GM12878 (cell line): ENCODE measurements around the gene ARHGEF11. TPM values are rescaled to one million over a fixed set of nuclear protein-coding genes. Genes with fewer than 3 reads are reported as not detected.
A peak's percentile ranks its signal among the peaks of the same experiment; 100 is the strongest.

Experiments
- ATAC-seq: fragments of 200-7000 bp; cut with Tn5 transposase; 3 replicates; pipeline ENCODE4 v1.9.1; 2020; ENCODE audit warnings: mild to moderate bottlenecking, moderate library complexity
- BruUV-seq: library from RNA; stranded (reverse); fragments of 400-500 nt; replicated peaks from 2 replicates; lab custom pipeline; 2021; lab: Mats Ljungman, UMichigan
- CTCF ChIA-PET: fragments of 300-600 bp; sonication (Branson Sonifier 250); formaldehyde crosslinking; extraction: SDS; loops from one replicate; lab custom pipeline; 2021; ENCODE audit warnings: inconsistent platforms; lab: Yijun Ruan, JAX
- POLR2A ChIA-PET: fragments of 350-600 bp; formaldehyde crosslinking; extraction: SDS; loops from one replicate; lab custom pipeline; 2021; ENCODE audit warnings: inconsistent platforms; lab: Charles Lee
- RAD21 ChIA-PET: fragments of 300-600 bp; sonication (Branson Sonifier 250); formaldehyde crosslinking; loops from one replicate; lab custom pipeline; 2023; ENCODE audit warnings: antibody characterized with exemption; ENCODE audit not compliant: unreplicated experiment; lab: Charles Lee
- SMC1A ChIA-PET: fragments of 300-600 bp; sonication (Branson Sonifier 250); formaldehyde crosslinking; loops from one replicate; lab custom pipeline; 2023; ENCODE audit not compliant: unreplicated experiment, uncharacterized antibody; lab: Charles Lee
- DNase-seq: peaks from one replicate; pipeline ENCODE4 v3.0.0-alpha.2; 2011; ENCODE audit warnings: low read depth, low spot score
- FAIRE-seq: peaks from 3 replicates; lab custom pipeline; 2011; peaks lifted over from hg19 to GRCh38; lab: Jason Lieb, UNC
- H2AFZ ChIP-seq: 2 replicates; pipeline ENCODE4 v1.6.0; 2011; ENCODE audit warnings: low read depth, low read length, control low read depth; ENCODE audit not compliant: control insufficient read depth
- H3K27ac ChIP-seq: 2 replicates; pipeline ENCODE4 v1.5.1; 2011; ENCODE audit warnings: control low read depth; ENCODE audit not compliant: control insufficient read depth, insufficient read depth
- H3K27me3 ChIP-seq, 2 experiments: replicated peaks in 1 of 2; 2 replicates each; pipeline versions ENCODE4 v1.6.0 to v1.6.1; 2011; ENCODE audit warnings: low read length in 1 of 2; ENCODE audit not compliant: control insufficient read depth in 2 of 2, insufficient read depth in 2 of 2
- H3K36me3 ChIP-seq, 2 experiments: 2 replicates each; pipeline ENCODE4 v1.5.1; 2011; ENCODE audit warnings: low read length in 1 of 2; ENCODE audit not compliant: control insufficient read depth in 2 of 2, insufficient read depth in 2 of 2
- H3K4me1 ChIP-seq: 2 replicates; pipeline ENCODE4 v1.6.1; 2011; ENCODE audit warnings: mild to moderate bottlenecking, low read length, moderate library complexity, mixed read lengths; ENCODE audit not compliant: control insufficient read depth, insufficient read depth
- H3K4me2 ChIP-seq: 2 replicates; pipeline ENCODE4 v1.6.0; 2011; ENCODE audit warnings: control low read depth; ENCODE audit not compliant: control insufficient read depth, insufficient read depth
- H3K4me3 ChIP-seq: fragments of 200-600 bp; sonication (generic); 2 replicates; pipeline ENCODE4 v1.5.1; 2016
- H3K79me2 ChIP-seq: 2 replicates; pipeline ENCODE4 v1.6.0; 2011; ENCODE audit warnings: low read length; ENCODE audit not compliant: control insufficient read depth, insufficient read depth
- H3K9ac ChIP-seq: 2 replicates; pipeline ENCODE4 v1.8.0; 2011; ENCODE audit warnings: low read length, control low read depth, mixed read lengths; ENCODE audit not compliant: control insufficient read depth, insufficient read depth
- H3K9me3 ChIP-seq: replicated peaks from 3 replicates; pipeline ENCODE4 v1.5.1; 2011; ENCODE audit warnings: mild to moderate bottlenecking, low read length; ENCODE audit not compliant: control insufficient read depth, insufficient read depth
- H4K20me1 ChIP-seq: 2 replicates; pipeline ENCODE4 v1.6.0; 2011; ENCODE audit not compliant: control insufficient read depth, insufficient read depth
- CHD4 ChIP-seq: fragments of 200-600 bp; sonication (generic); IDR thresholded peaks from 2 replicates; pipeline ENCODE4 v1.6.1; 2016; ENCODE audit warnings: mild to moderate bottlenecking
- HDAC6 ChIP-seq: fragments of 200-600 bp; sonication (generic); IDR thresholded peaks from one replicate; pipeline ENCODE4 v1.8.0; 2017; ENCODE audit warnings: antibody characterized with exemption; ENCODE audit not compliant: unreplicated experiment
- IKZF2 ChIP-seq, 2 experiments: fragments of 450-650 bp; IDR thresholded peaks; 2 replicates each; pipeline ENCODE4 v1.6.1; 2017; ENCODE audit warnings: mild to moderate bottlenecking in 2 of 2, moderate library complexity in 2 of 2
- IRF5 ChIP-seq: fragments of 450-650 bp; IDR thresholded peaks from 2 replicates; pipeline ENCODE4 v1.6.1; 2017; ENCODE audit warnings: borderline replicate concordance
- JUNB ChIP-seq: IDR thresholded peaks from 2 replicates; pipeline ENCODE4 v1.6.1; 2016; ENCODE audit warnings: antibody characterized with exemption, mild to moderate bottlenecking
- KDM1A ChIP-seq: fragments of 200-600 bp; sonication (generic); IDR thresholded peaks from 2 replicates; pipeline ENCODE4 v1.6.1; 2016; ENCODE audit warnings: borderline replicate concordance
- MYB ChIP-seq: fragments of 150-350 bp; IDR thresholded peaks from 2 replicates; pipeline ENCODE4 v1.6.1; 2014; ENCODE audit warnings: mild to moderate bottlenecking, low read depth, low read length, borderline replicate concordance
- NFYA ChIP-seq: IDR thresholded peaks from 2 replicates; pipeline ENCODE4 v1.6.1; 2011; ENCODE audit warnings: low read depth, mild to moderate bottlenecking, low read length, improper control_type of control experiment, borderline replicate concordance
- NRF1 ChIP-seq: conservative IDR thresholded peaks from 2 replicates; pipeline ENCODE4 v1.6.1; 2011; ENCODE audit warnings: mild to moderate bottlenecking, low read depth, low read length, improper control_type of control experiment
- SMAD5 ChIP-seq: IDR thresholded peaks from 2 replicates; pipeline ENCODE4 v1.6.1; 2016; ENCODE audit warnings: antibody characterized with exemption, low read depth
- WGBS: methylation state at CpG from one replicate; pipeline ENCODE4 v1.1.6; 2016; ENCODE audit warnings: low lambda C conversion rate; ENCODE audit not compliant: insufficient replicate concordance, insufficient coverage; ENCODE audit errors: missing lambda C conversion rate; 5-methylcytosine and 5-hydroxymethylcytosine counted together
- in situ Hi-C: fragments of 300-500 bp; cut with MboI; formaldehyde crosslinking; loops from 9 replicates; pipeline ENCODE4 v1.14.3; 2018; ENCODE audit warnings: mixed read lengths
- intact Hi-C: fragments of 100-400 bp; cut with micrococcal nuclease; formaldehyde crosslinking; loops from one replicate; pipeline ENCODE4 v1.14.2; 2022; ENCODE audit not compliant: unreplicated experiment
- polyA plus RNA-seq, 11 experiments: library from polyadenylated mRNA; depleted of rRNA in 4 of 11; unstranded in 6 of 11; stranded (reverse) in 5 of 11; fragments of >200 nt; fragmentation: Nextera tagmentation in 4 of 11; fragmentation: Illumina TruSeq in 1 of 11; extraction: Ambion mirVana in 4 of 11; extraction: Trizol in 1 of 11; gene quantifications; 1 replicate in 1 of 11; 2 replicates in 10 of 11; pipeline versions ENCODE4 v1.2.1 to v1.2.3, GENCODE V29; 2011 to 2016; ENCODE audit warnings: inconsistent platforms in 2 of 11, missing spikeins in 2 of 11, low read depth in 1 of 11
- total RNA-seq, 4 experiments: library from RNA; depleted of rRNA in 3 of 4; stranded (reverse); fragments of >200 nt in 3 of 4; fragmentation: Illumina TruSeq in 1 of 4; extraction: Trizol in 1 of 4; gene quantifications; 2 replicates each; pipeline versions ENCODE4 v1.2.1 to v1.2.3, GENCODE V29; 2013 to 2021

ARHGEF11 gene
- total and polyA plus RNA-seq, 10 of the 15 experiments (the other 5 are each of a cell fraction or from before 2014, with no cell fraction given): 0.05 to 12.7 (median 1.8) TPM

DNA sequence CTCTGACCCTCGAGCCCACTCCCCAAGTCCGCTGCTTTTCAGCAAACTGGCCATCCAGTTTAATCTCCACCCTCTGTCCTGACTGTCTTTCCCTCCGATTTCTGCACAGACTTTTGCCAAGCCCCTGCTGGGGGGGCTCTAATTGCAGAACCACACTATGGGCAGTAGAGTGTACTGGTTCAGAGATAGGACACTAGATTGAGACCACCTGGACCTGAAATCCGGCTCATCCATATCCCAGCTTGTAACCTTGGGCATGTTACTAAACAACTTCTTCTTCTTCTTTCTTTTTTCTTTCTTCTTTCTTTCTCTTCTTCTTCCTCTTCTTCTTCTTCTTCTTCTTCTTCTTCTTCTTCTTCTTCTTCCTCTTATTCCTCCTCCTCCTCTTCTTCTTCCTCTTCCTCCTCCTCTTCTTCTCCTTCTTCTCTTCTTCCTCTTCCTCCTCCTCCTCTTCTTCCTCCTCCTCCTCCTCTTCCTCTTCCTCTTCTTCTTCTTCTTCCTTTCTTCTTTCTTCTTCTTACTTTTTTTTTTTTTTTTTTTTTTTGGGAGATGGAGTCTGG, 117.4 kb downstream of the ARHGEF11 start:
- Histone ChIP-seq H3K79me2 (no peaks in the 10 kb centered on the region), H3K4me3 (no peak overlapping the region), H4K20me1 (no peaks in the 10 kb centered on the region), H3K36me3 (no peaks in the 10 kb centered on the region), H3K9me3 (no peaks in the 10 kb centered on the region), H3K27ac (no peak overlapping the region), H2AFZ (no peak overlapping the region), H3K27me3 (peaks cover 12 to 19% of the 10 kb centered on the region in 2 experiments), H3K4me2 (no peak overlapping the region), H3K4me1 (no peaks in the 10 kb centered on the region), H3K9ac (no peak overlapping the region)
- no peak for TF ChIP-seq HDAC6
- TF ChIP-seq NRF1: no peak
- no peak for TF ChIP-seq CHD4
- TF ChIP-seq MYB: no peak
- TF ChIP-seq IRF5: no peak
- TF ChIP-seq IKZF2 (IDR thresholded peaks at IDR 0.05): no peak
- no peak for TF ChIP-seq NFYA
- no peak for TF ChIP-seq KDM1A
- no peak for TF ChIP-seq JUNB
- TF ChIP-seq SMAD5: no peak
- FAIRE-seq: no peak
- RAD21 ChIA-PET: interaction anchor here (0.7 to 1.4 kb wide), 4 partner anchors 16 to 146 kb away, joined by 3 to 4 read pairs (median 4); no protein-coding TSS in a partner anchor
- whole genome bisulfite sequencing: 7% methylated on average over 4 of the region's 4 CpGs
- intact Hi-C loops: loop anchor here (1.0 kb wide), 1 partner anchor 36 kb away; no protein-coding TSS in a partner anchor
- SMC1A ChIA-PET: interaction anchor here (0.7 to 1.5 kb wide), 2 partner anchors 17 to 127 kb away, joined by 3 to 4 read pairs; no protein-coding TSS in a partner anchor
- ATAC-seq: peak; percentile 8
- no TSS peak for BruUV-seq
- no peak for DNase-seq
- in situ Hi-C loops: no loop called here
- CTCF ChIA-PET: interaction anchor here (0.9 to 1.8 kb wide), 7 partner anchors 11 to 213 kb away, joined by 3 to 25 read pairs (median 5); partner anchors contain the start of gene PEAR1
- POLR2A ChIA-PET: interaction anchor here (0.5 kb wide), 1 partner anchor 67 kb away, joined by 4 read pairs; no protein-coding TSS in a partner anchor
